ENCODE results near the gene WDR70.

DNA sequence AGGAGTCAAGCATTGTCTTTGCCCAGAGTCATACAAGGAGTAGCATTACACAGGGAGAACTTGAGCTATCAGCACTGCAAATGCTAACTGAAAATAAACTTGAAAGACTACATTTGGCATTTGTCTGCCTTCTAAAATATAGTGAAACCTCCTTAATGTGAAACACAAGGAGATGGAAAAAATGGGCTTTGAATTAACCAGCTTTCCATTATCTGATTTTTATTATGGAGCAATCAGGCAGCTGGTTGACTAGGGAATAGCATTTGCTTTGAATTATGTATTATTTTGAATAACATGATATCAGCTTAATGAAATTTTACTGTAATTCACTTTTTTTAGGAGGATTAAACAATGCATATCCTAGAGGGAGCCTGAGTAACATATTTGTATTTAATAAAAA lies 329.9 kb downstream of the WDR70 start:
- TF ChIP-seq CTCF (IDR thresholded peaks at IDR 0.05; ENCODE audit: insufficient read depth, low read depth, low read length) (no peak), EZH2 (IDR thresholded peaks at IDR 0.05; ENCODE audit: insufficient read depth, low read length) (no peak)

Data from astrocyte (in vitro differentiated cells and primary cell).